C4-2B (cell line): ENCODE results near the gene KATNAL1.

ENCODE experiments used
- CTCF ChIP-seq: fragments of 450-650 bp; conservative IDR thresholded peaks from 2 replicates; pipeline ENCODE4 v1.5.1; 2017; ENCODE audit warnings: mild to moderate bottlenecking
- ZFX ChIP-seq: fragments of 450-650 bp; IDR thresholded peaks from 2 replicates; pipeline ENCODE4 v1.6.1; 2017

GRCh38 chr13:30339738-30340330, 32.5 kb upstream of the KATNAL1 start:
- TF ChIP-seq CTCF (no peak), ZFX (no peak)
